ENCODE data around the gene KRTAP12-4. TPM values are rescaled to one million over a fixed set of nuclear protein-coding genes. Genes with fewer than 3 reads are reported as not detected.
"Not testable (repeated sequence)": the region's sequence is repeated elsewhere in the genome, so short reads cannot be mapped to it uniquely, and the experiment has no call there.

KRTAP12-4 gene
- total RNA-seq, 1 donor from 2014 or later, result not detected

GRCh38 chr21:44639331-44639655 is 15.2 kb downstream of the KRTAP12-4 start:
- DNase-seq (ENCODE audit: low spot score) (peak; percentile 47), ATAC-seq (no peak)
- intact Hi-C loops (cut with DNase I), result no loop called here

DNA sequence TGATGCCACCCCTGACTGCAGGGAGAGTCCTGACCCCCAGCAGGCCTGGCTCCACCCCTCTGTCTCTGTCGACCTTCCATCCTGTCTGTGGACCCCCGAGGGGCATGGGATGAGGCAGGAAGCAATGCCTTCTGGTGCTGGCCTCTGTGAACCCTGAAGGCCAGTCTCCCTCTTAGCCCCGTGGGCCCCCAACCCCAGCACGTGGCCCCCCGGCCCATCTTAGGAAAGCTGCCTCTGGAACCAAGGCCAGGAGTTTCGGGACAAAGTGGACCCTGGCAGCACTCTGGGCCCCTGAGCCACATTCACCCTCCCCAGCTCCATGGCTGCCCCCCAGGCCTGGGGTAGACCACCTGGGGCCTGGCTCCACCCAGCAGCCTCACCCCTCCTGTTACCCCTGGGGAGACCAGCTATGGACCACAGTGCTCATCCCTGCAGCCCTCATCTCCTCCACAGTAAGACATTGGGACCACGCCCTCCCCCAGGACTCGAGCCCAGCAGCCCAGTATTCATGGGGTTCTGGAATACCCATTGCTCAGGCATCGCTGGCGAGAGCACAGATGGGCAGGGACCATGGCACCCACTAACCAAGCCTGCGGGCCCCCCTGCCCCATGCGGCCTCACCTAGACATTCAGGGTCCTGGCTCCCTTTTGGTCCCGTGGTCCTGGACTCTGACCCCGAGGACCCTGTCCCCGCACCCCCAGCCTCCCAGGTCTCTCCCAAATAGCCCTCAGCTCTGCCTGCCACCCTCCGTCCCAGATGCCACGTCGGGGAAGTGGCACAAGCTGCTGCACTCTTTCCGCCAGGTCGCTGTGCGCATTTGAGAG is 15.7 kb downstream of the KRTAP12-4 start:
- intact Hi-C loops (cut with DNase I), result not testable (repeated sequence)

GRCh38 chr21:44637851-44638348 is 16.6 kb downstream of the KRTAP12-4 start:
- DNase-seq (ENCODE audit: low spot score), result peak; percentile 35
- intact Hi-C loops (cut with DNase I); ATAC-seq: not testable (repeated sequence)

More for the DNA sequence above, 15.7 kb downstream of the KRTAP12-4 start:
- ATAC-seq, result not testable (repeated sequence)
- peak; percentile 40 for DNase-seq (ENCODE audit: low spot score)

DNA sequence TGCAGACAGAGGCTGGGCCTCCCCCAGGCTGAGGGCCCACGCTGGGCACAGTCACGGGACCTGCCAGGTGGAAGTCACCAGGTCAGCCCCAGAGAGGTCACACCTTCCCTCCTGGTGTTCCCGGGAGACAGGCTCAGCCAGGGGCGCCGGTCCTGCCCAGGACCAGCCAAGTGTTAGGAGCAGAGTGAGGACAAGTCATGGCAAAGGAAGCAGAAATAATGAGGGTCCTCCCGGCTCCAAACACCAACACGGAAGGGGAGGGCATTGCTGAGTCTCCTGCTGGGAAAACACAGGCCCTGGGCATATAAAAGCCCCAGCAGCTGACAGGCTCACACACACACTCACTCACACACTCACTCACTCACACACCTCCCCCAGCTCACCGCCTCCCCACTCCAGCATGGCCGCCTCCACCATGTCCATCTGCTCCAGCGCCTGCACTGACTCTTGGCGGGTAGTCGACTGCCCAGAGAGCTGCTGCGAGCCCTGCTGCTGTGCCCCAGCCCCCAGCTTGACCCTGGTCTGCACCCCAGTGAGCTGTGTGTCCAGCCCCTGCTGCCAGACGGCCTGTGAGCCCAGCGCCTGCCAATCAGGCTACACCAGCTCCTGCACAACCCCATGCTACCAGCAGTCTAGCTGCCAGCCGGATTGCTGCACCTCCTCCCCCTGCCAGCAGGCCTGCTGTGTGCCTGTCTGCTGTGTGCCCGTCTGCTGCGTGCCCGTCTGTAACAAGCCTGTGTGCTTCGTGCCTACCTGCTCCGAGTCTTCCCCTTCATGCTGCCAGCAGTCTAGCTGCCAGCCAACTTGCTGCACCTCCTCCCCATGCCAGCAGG is 17.2 kb downstream of the KRTAP12-4 start, which contains the start of gene KRTAP10-10:
KRTAP10-10 (plus strand) TSS at position 339 of the 833 bp plus-strand sequence; CDS start at position 401, 62 bp downstream.
- no peak for ATAC-seq
- DNase-seq (ENCODE audit: low spot score), result peak; percentile 26
- intact Hi-C loops (cut with DNase I), result no loop called here

GRCh38 chr21:44636209-44637017 is 18.0 kb downstream of the KRTAP12-4 start:
- DNase-seq (ENCODE audit: low spot score) (peak; percentile 49), ATAC-seq (no peak)
- intact Hi-C loops (cut with DNase I), result no loop called here

DNA sequence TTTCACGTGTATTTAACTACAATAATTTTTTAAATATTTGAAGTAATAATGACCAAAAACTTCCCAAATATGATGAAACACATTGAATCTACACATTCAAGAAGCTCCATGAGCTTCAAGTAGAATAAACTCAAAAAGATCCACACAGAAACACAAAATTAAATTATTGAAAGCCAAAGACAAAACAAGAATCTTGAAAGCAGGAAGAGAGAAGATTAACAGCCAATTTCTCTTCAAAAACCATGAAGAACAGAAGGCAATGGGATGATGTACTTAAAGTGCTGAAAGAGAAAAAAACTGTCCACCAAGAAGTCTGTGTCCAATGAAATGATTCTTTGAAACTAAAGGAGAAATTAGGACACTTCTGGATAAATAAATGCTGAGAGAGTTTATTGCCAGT is 22.4 kb downstream of the KRTAP12-4 start:
- no peak for DNase-seq (ENCODE audit: low spot score)
- intact Hi-C loops (cut with DNase I), result no loop called here
- no peak for ATAC-seq

DNA sequence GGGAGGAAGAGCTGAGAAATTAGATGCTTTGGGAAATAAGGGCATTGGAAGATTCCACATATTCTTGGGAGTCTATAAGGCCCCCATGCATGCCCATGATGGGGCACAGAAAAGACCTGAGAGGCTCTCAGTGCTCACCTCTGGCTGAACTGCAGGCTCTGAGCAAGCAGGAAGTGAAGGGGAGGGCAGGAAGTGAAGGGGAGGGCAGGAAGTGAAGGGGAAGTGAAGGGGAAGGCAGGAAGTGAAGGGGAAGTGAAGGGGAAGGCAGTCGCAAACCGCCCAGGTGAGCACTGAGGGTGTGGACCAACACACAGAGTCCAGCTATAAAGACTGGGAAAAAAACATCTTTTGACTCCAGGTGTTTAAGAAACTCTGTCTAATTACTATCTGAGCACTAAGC is 24.0 kb downstream of the KRTAP12-4 start:
- intact Hi-C loops (cut with DNase I), result no loop called here
- ATAC-seq (no peak), DNase-seq (ENCODE audit: low spot score) (no peak)

DNA sequence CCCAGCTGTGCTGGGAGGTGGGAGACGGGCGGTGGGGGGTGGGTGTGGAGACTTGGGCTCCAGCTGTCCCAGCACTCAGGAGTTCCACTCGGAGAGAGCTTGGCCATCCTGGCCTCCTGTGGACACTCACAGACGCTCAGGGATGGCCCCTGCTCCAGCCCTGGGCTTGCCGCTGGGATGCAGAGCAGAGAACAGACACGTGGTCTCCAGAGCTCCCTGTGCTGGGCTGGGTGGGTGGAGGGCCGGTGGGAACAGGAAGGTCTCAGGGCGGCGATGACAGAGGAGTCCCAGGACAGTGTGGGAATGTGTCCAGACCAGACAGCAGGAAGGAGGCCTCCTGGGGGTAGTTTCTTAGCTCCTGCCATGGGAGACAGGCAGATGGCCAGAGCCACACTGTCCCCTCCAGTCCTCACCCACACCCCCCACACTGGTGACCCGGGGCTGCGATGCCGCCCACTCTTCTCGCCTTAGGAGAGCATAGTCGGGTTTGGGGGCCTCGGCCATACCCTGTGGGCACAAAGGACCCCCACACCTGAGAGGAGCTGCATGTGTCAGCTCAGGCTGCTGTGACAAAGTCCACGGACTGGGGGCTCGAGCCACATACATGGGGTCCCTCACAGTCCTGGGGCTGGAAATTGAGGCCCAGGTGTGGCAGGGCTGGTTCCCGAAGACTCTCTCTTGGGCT is 25.6 kb downstream of the KRTAP12-4 start:
- no peak for DNase-seq (ENCODE audit: low spot score)
- no peak for ATAC-seq
- intact Hi-C loops (cut with DNase I), result no loop called here

DNA sequence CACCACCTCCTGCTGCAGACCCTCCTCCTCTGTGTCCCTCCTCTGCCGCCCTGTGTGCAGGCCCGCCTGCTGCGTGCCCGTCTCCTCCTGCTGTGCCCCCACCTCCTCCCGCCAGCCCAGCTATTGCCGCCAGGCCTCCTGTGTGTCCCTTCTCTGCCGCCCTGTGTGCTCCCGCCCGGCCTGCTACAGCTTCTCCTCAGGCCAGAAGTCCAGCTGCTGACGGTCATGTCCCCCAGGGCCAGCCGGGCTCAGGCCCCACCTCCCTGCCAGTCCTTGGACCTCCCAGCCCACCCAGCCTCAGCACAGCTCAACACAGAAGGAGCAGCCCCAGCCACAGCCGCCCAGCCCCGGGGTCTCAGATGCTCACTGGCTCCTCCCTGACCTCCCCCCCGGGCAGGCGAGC is 26.6 kb downstream of the KRTAP12-4 start:
- intact Hi-C loops (cut with DNase I); DNase-seq (ENCODE audit: low spot score); ATAC-seq: not testable (repeated sequence)

DNA sequence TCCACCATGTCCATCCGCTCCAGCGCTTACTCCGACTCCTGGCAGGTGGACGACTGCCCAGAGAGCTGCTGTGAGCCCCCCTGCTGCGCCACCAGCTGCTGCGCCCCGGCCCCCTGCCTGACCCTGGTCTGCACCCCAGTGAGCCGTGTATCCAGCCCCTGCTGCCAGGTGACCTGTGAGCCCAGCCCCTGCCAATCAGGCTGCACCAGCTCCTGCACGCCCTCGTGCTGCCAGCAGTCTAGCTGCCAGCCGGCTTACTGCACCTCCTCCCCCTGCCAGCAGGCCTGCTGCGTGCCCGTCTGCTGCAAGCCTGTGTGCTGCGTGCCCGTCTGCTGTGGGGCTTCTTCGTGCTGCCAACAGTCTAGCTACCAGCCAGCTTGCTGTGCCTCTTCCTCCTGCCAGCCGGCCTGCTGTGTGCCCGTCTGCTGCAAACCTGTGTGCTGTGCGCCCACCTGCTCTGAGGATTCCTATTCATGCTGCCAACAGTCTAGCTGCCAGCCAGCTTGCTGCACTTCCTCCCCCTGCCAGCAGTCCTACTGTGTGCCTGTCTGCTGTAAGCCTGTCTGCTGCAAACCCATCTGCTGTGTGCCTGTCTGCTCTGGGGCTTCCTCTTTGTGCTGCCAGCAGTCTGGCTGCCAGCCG is 27.2 kb downstream of the KRTAP12-4 start:
- ATAC-seq; intact Hi-C loops (cut with DNase I): not testable (repeated sequence)

DNA sequence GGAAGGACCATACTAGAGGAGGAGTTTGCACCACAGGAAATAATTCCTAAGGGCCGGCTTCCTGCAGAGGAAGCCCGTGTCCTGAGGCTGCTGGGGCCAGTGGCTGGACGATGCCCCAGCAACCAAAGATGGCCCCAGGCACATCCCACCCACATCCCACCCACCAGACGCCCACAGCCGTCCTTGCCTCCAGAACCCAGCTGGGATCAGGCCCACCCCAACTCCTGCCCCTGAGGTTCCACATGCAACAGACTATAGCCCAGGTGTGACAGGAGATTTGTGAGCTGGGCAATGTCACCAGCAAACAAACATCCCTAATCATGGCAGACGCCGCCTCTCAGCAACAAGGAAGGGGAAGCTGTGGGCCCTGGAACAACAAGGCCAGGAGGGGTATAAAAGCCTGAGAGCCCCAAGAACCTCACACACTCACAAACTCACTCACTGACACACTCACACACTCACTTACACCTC is 27.8 kb downstream of the KRTAP12-4 start, which contains the start of gene KRTAP10-9:
KRTAP10-9 (plus strand) TSS at position 421 of the 471 bp plus-strand sequence. CDS start 79 bp downstream, outside the sequence.
- intact Hi-C loops (cut with DNase I), result no loop called here
- ATAC-seq (no peak), DNase-seq (ENCODE audit: low spot score) (no peak)

More for the DNA sequence above, 27.2 kb downstream of the KRTAP12-4 start:
- not testable (repeated sequence) for DNase-seq (ENCODE audit: low spot score)

- no peak for DNase-seq (ENCODE audit: low spot score)
- no peak for ATAC-seq
Measured at GRCh38 chr21:44626262-44626661, 28.2 kb downstream of the KRTAP12-4 start.

DNA sequence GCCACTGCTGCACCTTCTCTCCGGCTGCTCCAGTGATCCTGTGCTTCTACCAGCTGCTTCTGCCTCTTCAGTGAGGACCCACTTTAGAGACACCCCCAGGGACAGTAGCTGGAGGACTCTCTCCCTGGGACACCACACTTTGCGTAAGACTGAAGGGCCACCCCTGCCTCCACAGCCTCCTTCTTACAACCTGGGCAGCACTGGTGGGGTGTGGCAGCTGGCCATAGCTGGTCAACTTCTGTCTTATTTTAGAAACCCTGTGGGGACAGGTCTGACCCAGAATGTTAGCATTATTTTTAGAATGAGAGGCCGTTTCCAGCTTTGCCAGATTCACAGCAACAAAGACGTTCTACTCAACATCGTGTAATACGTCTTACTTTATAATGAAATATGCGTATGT is 28.7 kb downstream of the KRTAP12-4 start:
- no peak for ATAC-seq
- intact Hi-C loops (cut with DNase I), result no loop called here
- no peak for DNase-seq (ENCODE audit: low spot score)

More at GRCh38 chr21:44626262-44626661, 28.2 kb downstream of the KRTAP12-4 start:
- intact Hi-C loops (cut with DNase I), result no loop called here

GRCh38 chr21:44623575-44623974 is 30.9 kb downstream of the KRTAP12-4 start:
- intact Hi-C loops (cut with DNase I), result no loop called here
- no peak for ATAC-seq
- no peak for DNase-seq (ENCODE audit: low spot score)

DNA sequence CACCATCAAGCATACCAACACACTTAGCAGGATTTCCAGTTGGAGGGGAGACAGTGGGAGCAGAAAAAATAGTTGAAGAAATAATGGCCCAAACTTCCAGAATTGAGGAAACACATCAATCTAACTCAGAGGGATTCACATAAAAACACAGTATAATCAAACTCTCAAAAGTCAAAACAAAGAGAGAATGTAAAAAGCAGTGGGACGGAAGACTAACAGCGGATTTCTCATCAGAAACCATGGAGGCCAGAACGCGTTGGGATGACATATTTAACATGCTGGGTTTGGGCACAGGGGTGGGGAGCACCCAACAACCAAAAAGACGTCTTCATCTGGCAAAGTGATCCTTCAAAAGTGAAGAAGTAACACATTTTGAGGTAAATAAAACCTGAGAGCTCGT is 34.6 kb downstream of the KRTAP12-4 start:
- intact Hi-C loops (cut with DNase I), result no loop called here
- no peak for DNase-seq (ENCODE audit: low spot score)
- ATAC-seq, result no peak

DNA sequence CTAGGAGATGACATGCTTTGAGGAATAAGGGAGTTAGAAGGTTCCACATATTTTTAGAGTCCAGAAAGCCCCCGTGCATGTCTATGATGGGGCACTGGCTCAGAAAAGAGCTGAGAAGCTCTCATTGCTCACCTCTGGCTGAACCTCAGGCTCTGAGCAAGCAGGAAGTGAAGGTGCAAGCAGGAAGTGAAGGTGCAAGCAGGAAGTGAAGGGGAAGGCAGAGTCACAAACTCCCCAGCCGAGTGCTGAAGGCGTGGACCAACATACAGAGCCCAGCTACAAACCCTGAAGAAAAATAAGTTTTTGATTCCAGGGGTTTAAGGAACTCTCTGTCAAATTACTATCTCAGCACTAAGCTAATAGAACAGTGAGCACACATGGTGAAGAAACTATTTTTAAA is 35.5 kb downstream of the KRTAP12-4 start:
- intact Hi-C loops (cut with DNase I), result no loop called here
- no peak for ATAC-seq
- DNase-seq (ENCODE audit: low spot score), result no peak

DNA sequence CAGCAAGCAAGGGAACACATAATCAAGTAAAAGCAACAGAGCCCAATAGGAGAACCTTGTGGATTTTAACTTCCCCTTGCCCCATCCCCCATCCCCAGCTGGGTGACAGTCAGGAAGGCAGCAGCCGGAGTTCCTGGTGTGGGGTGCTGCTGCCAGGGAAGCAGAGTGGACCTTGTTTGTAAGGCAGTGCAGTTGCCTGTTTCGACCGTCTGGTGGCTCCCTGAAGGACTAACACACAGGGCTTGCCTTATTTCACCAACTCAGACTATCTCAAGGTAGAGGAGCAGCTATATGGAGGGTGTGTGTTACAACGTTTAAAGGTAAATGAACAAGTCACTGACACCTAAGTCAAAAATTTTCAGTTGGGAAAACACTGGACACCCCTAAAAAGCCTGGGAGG is 36.0 kb downstream of the KRTAP12-4 start:
- DNase-seq (ENCODE audit: low spot score) (no peak), ATAC-seq (peak; percentile 72)
- intact Hi-C loops (cut with DNase I), result no loop called here

GRCh38 chr21:44617071-44617501 is 37.4 kb downstream of the KRTAP12-4 start:
- DNase-seq (ENCODE audit: low spot score) (no peak), ATAC-seq (no peak)
- intact Hi-C loops (cut with DNase I), result no loop called here
